BJ (cell line): ENCODE measurements around the gene UBR3. TPM values are rescaled to one million over a fixed set of nuclear protein-coding genes. Genes with fewer than 3 reads are reported as not detected.

Experiments used
- CTCF ChIA-PET: fragments of 350-600 bp; formaldehyde crosslinking; extraction: SDS; loops from one replicate; lab custom pipeline; 2021; ENCODE audit warnings: antibody characterized with exemption, inconsistent platforms; lab: Yijun Ruan, JAX
- POLR2A ChIA-PET: fragments of 300-600 bp; sonication (Branson Sonifier 250); formaldehyde crosslinking; extraction: SDS; loops from one replicate; lab custom pipeline; 2021; ENCODE audit warnings: antibody characterized with exemption; lab: Charles Lee
- DNase-seq: peaks from one replicate; pipeline ENCODE4 v3.0.0-alpha.2; 2011; ENCODE audit warnings: low read depth
- H3K27me3 ChIP-seq: 2 replicates; pipeline ENCODE4 v1.6.0; 2011; ENCODE audit warnings: low read length; ENCODE audit not compliant: control insufficient read depth, insufficient read depth
- H3K36me3 ChIP-seq: 2 replicates; pipeline ENCODE4 v1.5.1; 2011; ENCODE audit warnings: low read length; ENCODE audit not compliant: control insufficient read depth, insufficient read depth
- H3K4me3 ChIP-seq: 2 replicates; pipeline ENCODE4 v1.5.1; 2011; ENCODE audit warnings: low read depth, mild to moderate bottlenecking, control low read depth, low read length
- polyA plus RNA-seq: library from polyadenylated mRNA; depleted of rRNA; stranded (reverse); fragments of >200 nt; gene quantifications from 2 replicates; pipeline ENCODE4 v1.2.3, GENCODE V29; 2011
- TF ChIP-seq, protein P1 (sequence below): IDR thresholded peaks from 2 replicates; pipeline ENCODE4 v1.5.1; 2011; ENCODE audit warnings: low read depth, mild to moderate bottlenecking, control low read depth, inconsistent platforms, low read length, moderate library complexity; ENCODE audit not compliant: insufficient read depth

The UBR3 gene
- polyA plus RNA-seq, 1 experiment = 7.5 TPM

DNA sequence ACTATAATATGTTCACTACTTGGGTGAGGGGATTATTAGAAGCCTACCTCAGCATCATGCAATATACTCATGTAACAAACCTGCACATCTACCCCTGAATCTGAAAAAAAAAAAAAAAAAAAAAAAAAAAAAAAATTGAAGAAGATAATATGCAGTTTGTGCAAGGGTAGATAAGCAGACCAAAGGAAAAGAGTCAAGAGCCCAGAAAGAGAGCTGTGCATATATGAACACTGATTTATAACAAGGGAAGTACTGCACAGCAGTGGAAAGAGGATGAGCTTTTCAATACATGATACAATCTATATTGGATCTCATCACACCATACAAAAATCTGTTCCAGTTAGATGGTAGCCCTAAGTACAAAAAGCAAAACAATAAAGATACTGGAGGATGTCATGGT lies 268.1 kb downstream of the UBR3 start:
- no peak for DNase-seq
- Histone ChIP-seq H3K27me3 (no peaks in the 10 kb centered on the region), H3K4me3 (no peak overlapping the region), H3K36me3 (no peaks in the 10 kb centered on the region)
- TF ChIP-seq, protein P1, sequence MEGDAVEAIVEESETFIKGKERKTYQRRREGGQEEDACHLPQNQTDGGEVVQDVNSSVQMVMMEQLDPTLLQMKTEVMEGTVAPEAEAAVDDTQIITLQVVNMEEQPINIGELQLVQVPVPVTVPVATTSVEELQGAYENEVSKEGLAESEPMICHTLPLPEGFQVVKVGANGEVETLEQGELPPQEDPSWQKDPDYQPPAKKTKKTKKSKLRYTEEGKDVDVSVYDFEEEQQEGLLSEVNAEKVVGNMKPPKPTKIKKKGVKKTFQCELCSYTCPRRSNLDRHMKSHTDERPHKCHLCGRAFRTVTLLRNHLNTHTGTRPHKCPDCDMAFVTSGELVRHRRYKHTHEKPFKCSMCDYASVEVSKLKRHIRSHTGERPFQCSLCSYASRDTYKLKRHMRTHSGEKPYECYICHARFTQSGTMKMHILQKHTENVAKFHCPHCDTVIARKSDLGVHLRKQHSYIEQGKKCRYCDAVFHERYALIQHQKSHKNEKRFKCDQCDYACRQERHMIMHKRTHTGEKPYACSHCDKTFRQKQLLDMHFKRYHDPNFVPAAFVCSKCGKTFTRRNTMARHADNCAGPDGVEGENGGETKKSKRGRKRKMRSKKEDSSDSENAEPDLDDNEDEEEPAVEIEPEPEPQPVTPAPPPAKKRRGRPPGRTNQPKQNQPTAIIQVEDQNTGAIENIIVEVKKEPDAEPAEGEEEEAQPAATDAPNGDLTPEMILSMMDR = no peak
- ChIA-PET POLR2A (no interaction called here), CTCF (no interaction called here)

DNA sequence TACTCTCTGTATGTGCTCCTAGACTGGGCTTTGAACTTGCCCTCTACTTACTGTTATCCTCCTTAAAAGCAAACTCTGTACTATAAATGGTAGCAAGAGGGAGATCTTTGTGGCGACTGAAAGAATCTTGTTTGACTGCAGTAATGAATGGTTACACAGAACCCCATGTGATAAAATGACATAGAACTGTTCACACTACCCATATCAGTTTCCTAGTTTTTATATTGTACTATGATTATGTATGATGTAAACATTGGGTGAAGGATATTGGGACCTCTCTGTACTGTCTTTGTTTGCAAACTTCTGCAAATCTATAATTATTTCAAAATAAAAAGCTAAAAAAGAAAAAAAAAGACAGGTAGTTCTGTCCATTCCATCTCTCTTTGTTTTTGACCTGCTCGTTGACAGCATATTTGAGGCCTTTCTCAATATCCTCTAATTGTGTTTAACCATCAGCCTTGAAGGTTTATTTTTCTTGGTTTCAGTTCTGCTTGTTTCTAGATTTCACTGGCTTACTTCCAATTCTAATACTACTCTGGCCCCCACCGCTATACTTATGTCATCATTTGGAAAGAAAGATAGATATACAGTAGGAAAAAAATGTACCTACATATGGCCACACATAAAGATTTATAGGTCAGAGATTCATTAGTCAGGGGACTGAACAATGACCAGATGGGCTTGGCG lies 271.5 kb downstream of the UBR3 start:
- CTCF ChIA-PET = no interaction called here
- Histone ChIP-seq H3K36me3 (no peaks in the 10 kb centered on the region), H3K4me3 (no peak overlapping the region), H3K27me3 (no peaks in the 10 kb centered on the region)
- POLR2A ChIA-PET = no interaction called here
- no peak for DNase-seq
- TF ChIP-seq, protein P1 = no peak

DNA sequence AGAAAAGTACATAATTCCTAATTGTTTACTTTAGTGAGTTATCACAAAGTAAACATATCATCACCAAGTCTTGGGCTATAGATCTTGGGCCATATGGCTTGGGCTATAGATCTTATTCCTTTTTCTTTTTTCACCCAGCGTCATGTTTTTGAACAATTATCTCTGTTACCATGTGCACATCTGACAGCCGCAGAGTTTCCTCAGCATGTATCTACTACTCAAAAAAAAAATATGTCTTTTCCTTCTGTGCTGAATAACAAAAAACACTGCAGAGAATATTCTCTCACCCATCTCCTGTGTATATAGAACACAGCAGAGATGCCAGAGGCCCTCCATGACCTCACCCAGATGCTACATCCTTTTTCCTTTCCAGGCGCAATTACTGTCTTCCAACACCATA lies 274.5 kb downstream of the UBR3 start:
- no peak for DNase-seq
- CTCF ChIA-PET = no interaction called here

DNA sequence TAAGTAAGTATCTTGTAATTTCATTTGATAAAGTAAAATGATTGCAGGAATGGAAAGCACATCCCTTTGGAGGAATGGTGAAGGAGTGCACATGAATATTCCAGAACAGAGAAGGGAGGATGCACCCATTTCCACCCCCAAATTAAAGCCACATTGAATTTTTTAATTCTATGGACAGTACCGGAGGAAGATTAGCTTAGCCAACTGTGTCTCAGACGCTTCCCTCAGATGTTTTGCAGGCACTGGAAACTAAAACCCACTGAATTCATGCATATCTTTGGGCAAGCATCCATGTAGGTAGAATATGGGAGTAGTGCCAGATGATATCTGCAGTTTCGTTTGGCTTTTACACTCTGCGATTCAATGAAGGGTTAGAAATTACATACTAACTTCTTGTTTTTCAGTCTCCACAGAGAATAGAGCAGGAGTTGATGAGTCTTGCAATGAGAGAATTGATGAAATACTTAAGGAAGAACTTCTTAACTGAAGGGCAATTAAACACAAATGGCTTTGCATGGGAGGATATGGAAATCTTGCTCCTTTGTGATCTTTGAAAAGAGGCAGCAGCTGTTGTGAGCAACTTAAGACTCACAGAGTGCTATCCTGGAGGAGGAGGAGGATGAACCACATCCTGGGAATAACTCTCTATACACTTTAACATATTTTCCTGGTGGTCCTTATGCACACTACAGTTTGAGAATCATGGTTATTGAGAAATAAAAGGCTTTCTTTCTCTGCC lies 279.0 kb downstream of the UBR3 start:
- H3K36me3 ChIP-seq = no peaks in the 10 kb centered on the region
- H3K27me3 ChIP-seq = no peaks in the 10 kb centered on the region
- TF ChIP-seq, protein P1 = no peak
- no peak for DNase-seq
- CTCF ChIA-PET = no interaction called here
- POLR2A ChIA-PET = no interaction called here
- H3K4me3 ChIP-seq = no peak overlapping the region

More for the DNA sequence above, 274.5 kb downstream of the UBR3 start:
- Histone ChIP-seq H3K4me3 (no peak overlapping the region), H3K36me3 (no peaks in the 10 kb centered on the region), H3K27me3 (no peaks in the 10 kb centered on the region)
- TF ChIP-seq, protein P1 = no peak
- POLR2A ChIA-PET = no interaction called here

DNA sequence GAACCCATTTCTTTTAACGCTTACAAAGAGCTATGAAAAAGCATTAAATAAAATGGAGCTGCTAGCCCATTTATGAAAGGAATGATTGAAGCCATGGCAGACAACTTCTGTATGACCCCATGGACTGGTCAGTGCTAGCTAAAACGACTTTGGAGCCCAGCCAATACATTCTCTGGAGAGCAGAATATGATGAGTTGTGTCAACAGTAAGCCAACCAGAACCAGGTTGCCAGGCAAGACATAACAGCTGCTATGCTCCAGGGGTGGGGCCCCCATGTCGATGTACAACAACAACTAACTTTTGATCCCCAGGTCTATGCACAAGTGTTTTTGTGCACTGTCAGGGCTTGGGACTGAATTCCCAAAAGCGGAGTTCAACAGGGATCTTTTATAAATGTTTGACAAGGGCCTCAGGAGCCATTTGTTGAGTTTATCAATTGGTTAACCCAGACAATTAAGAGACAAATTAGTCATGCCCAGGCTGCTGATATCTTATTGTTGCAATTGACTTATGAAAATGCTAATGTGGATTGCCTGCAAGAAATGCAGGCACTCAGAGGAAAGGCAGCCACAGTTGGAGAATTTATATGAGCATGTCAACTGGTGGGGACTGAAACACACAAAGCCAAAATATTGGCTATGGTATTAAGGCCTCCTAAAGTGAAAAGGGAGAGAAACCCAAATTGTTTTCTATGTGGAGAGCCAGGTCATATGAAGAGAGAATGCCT lies 286.1 kb downstream of the UBR3 start:
- no peaks in the 10 kb centered on the region; the same call in 1 of the 2 replicates for H3K27me3 ChIP-seq
- TF ChIP-seq, protein P1 = no peak
- DNase-seq = no peak
- no peaks in the 10 kb centered on the region for H3K36me3 ChIP-seq
- ChIA-PET CTCF (no interaction called here), POLR2A (no interaction called here)
- no peak overlapping the region for H3K4me3 ChIP-seq
